ENCODE measurements around the gene EN1. TPM values are rescaled to one million over a fixed set of nuclear protein-coding genes. Genes with fewer than 3 reads are reported as not detected.

The EN1 gene
- total RNA-seq, 3 donors from 2014 or later (not counting 1 experiment from before 2014, with no cell fraction given), result not detected

GRCh38 chr2:118853129-118853640, 5.7 kb upstream of the EN1 start:
- no peak for DNase-seq
- no peak overlapping the region for H3K27ac ChIP-seq (ENCODE audit: low read length)
- TF ChIP-seq, protein P1, sequence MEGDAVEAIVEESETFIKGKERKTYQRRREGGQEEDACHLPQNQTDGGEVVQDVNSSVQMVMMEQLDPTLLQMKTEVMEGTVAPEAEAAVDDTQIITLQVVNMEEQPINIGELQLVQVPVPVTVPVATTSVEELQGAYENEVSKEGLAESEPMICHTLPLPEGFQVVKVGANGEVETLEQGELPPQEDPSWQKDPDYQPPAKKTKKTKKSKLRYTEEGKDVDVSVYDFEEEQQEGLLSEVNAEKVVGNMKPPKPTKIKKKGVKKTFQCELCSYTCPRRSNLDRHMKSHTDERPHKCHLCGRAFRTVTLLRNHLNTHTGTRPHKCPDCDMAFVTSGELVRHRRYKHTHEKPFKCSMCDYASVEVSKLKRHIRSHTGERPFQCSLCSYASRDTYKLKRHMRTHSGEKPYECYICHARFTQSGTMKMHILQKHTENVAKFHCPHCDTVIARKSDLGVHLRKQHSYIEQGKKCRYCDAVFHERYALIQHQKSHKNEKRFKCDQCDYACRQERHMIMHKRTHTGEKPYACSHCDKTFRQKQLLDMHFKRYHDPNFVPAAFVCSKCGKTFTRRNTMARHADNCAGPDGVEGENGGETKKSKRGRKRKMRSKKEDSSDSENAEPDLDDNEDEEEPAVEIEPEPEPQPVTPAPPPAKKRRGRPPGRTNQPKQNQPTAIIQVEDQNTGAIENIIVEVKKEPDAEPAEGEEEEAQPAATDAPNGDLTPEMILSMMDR (IDR thresholded peaks at IDR 0.05), result no peak
- Mint-ChIP-seq H3K36me3 (no peaks in the 10 kb centered on the region), H3K27ac (no peak overlapping the region), H3K4me3 (no peak overlapping the region), H3K27me3 (ENCODE audit: low read depth in 2 of 2) (peaks cover 75 to 77% of the 10 kb centered on the region in 2 donors), H3K4me1 (peaks cover 16 to 19% of the 10 kb centered on the region in 2 donors), H3K9me3 (no peaks in the 10 kb centered on the region)
- peaks cover 56% of the 10 kb centered on the region for H3K27me3 ChIP-seq (ENCODE audit: control insufficient read depth, insufficient read depth, low read length)
- H3K4me3 ChIP-seq (ENCODE audit: low read length), result no peak overlapping the region
- no peaks in the 10 kb centered on the region for H3K36me3 ChIP-seq (ENCODE audit: control insufficient read depth, insufficient read depth, low read length)
- peaks cover 2% of the 10 kb centered on the region for H3K9me3 ChIP-seq (ENCODE audit: control insufficient read depth, insufficient read depth, low read length)
- ATAC-seq, result no peak
- WGBS (ENCODE audit: insufficient coverage), result 15% methylated on average over 25 of the region's 25 CpGs
- H3K4me1 ChIP-seq (ENCODE audit: control insufficient read depth, insufficient read depth, low read length), result peaks cover 10% of the 10 kb centered on the region
- intact Hi-C loops (cut with micrococcal nuclease), result no loop called here

GRCh38 chr2:118852605-118853128, 5.2 kb upstream of the EN1 start:
- intact Hi-C loops (cut with micrococcal nuclease), result no loop called here
- peaks cover 72 to 73% of the 10 kb centered on the region in 2 donors for H3K27me3 Mint-ChIP-seq (ENCODE audit: low read depth in 2 of 2)
- DNase-seq (no peak), ATAC-seq (no peak)
- H3K27me3 ChIP-seq (ENCODE audit: control insufficient read depth, insufficient read depth, low read length), result peaks cover 59% of the 10 kb centered on the region
- no peaks in the 10 kb centered on the region for H3K36me3 Mint-ChIP-seq
- no peak overlapping the region for H3K4me3 Mint-ChIP-seq
- no peak overlapping the region for H3K4me3 ChIP-seq (ENCODE audit: low read length)
- H3K9me3 Mint-ChIP-seq, result no peaks in the 10 kb centered on the region
- TF ChIP-seq, protein P1 (IDR thresholded peaks at IDR 0.05), result no peak
- H3K27ac ChIP-seq (ENCODE audit: low read length), result no peak overlapping the region
- H3K36me3 ChIP-seq (ENCODE audit: control insufficient read depth, insufficient read depth, low read length), result no peaks in the 10 kb centered on the region
- peaks cover 2% of the 10 kb centered on the region for H3K9me3 ChIP-seq (ENCODE audit: control insufficient read depth, insufficient read depth, low read length)
- H3K4me1 ChIP-seq (ENCODE audit: control insufficient read depth, insufficient read depth, low read length), result peaks cover 11% of the 10 kb centered on the region
- 4% methylated on average over 31 of the region's 31 CpGs for WGBS (ENCODE audit: insufficient coverage)
- H3K27ac Mint-ChIP-seq, result no peak overlapping the region
- peaks cover 16 to 19% of the 10 kb centered on the region in 2 donors for H3K4me1 Mint-ChIP-seq

- Mint-ChIP-seq H3K27ac (no peak overlapping the region), H3K27me3 (ENCODE audit: low read depth in 2 of 2) (peaks cover 66 to 72% of the 10 kb centered on the region in 2 donors), H3K36me3 (no peaks in the 10 kb centered on the region), H3K4me3 (no peak overlapping the region), H3K9me3 (no peaks in the 10 kb centered on the region), H3K4me1 (peaks cover 16 to 19% of the 10 kb centered on the region in 2 donors)
- TF ChIP-seq, protein P1 (IDR thresholded peaks at IDR 0.05), result no peak
- intact Hi-C loops (cut with micrococcal nuclease), result no loop called here
- no peak overlapping the region for H3K27ac ChIP-seq (ENCODE audit: low read length)
- H3K36me3 ChIP-seq (ENCODE audit: control insufficient read depth, insufficient read depth, low read length), result no peaks in the 10 kb centered on the region
- no peak overlapping the region for H3K4me3 ChIP-seq (ENCODE audit: low read length)
- ATAC-seq, result no peak
- H3K9me3 ChIP-seq (ENCODE audit: control insufficient read depth, insufficient read depth, low read length), result peaks cover 2% of the 10 kb centered on the region
- 9% methylated on average over 17 of the region's 17 CpGs for WGBS (ENCODE audit: insufficient coverage)
- peaks cover 14% of the 10 kb centered on the region for H3K4me1 ChIP-seq (ENCODE audit: control insufficient read depth, insufficient read depth, low read length)
- peaks cover 59% of the 10 kb centered on the region for H3K27me3 ChIP-seq (ENCODE audit: control insufficient read depth, insufficient read depth, low read length)
- no peak for DNase-seq
These were observed 4.2 kb upstream of the EN1 start for GRCh38 chr2:118851650-118852049.
